Uterus (tissue), 4 donors: Measurements from ENCODE around the gene GLIPR1. TPM values are rescaled to one million over a fixed set of nuclear protein-coding genes. Genes with fewer than 3 reads are reported as not detected.

Source experiments
- DNase-seq, 2 donors: peaks; one replicate each; pipeline ENCODE4 v3.0.0-alpha.2; 2019 to 2020
- H3K27ac ChIP-seq, 2 donors: fragments of 200-600 bp; sonication (generic); 1 replicate in 1 of 2; 2 replicates in 1 of 2; pipeline ENCODE4 v1.5.1; 2016 to 2018
- H3K27me3 ChIP-seq, 2 donors: fragments of 200-600 bp; sonication (generic); one replicate each; pipeline ENCODE4 v1.5.1; 2018 to 2019; ENCODE audit warnings: control low read depth in 1 of 2
- H3K36me3 ChIP-seq, 2 donors: fragments of 200-600 bp; sonication (generic); one replicate each; pipeline ENCODE4 v1.5.1; 2019; ENCODE audit warnings: control low read depth in 1 of 2
- H3K4me1 ChIP-seq, 2 donors: fragments of 200-600 bp; sonication (generic); one replicate each; pipeline ENCODE4 v1.5.1; 2018 to 2019; ENCODE audit warnings: control low read depth in 1 of 2
- H3K4me3 ChIP-seq, 2 donors: fragments of 200-600 bp; sonication (generic); 1 replicate in 1 of 2; 2 replicates in 1 of 2; pipeline ENCODE4 v1.5.1; 2018 to 2019; ENCODE audit warnings: mild to moderate bottlenecking in 1 of 2
- H3K9me3 ChIP-seq, 2 donors: fragments of 200-600 bp; sonication (generic); one replicate each; pipeline ENCODE4 v1.5.1; 2019; ENCODE audit warnings: control low read depth in 1 of 2
- POLR2A ChIP-seq, 2 donors: fragments of 450-650 bp; IDR thresholded peaks; one replicate each; pipeline ENCODE4 v1.6.1; 2016; ENCODE audit warnings: antibody characterized with exemption in 2 of 2, mild to moderate bottlenecking in 1 of 2, moderate library complexity in 1 of 2
- intact Hi-C: fragments of 100-400 bp; cut with DNase I; formaldehyde crosslinking; loops from one replicate; pipeline ENCODE4 v1.15.1; 2023; ENCODE audit warnings: low total_unique reads
- total RNA-seq, 4 donors: library from RNA; depleted of rRNA in 3 of 4; stranded (reverse); fragments of >200 nt in 3 of 4; gene quantifications; one replicate each; pipeline versions ENCODE4 v1.1.0 to v1.2.4, GENCODE V29; 2014 to 2023
- TF ChIP-seq, protein P1 (sequence below), 4 experiments: fragments of 200-600 bp in 2 of 4; fragments of 450-650 bp in 2 of 4; sonication (generic) in 2 of 4; IDR thresholded peaks; one replicate each; pipeline ENCODE4 v1.5.1; 2016 to 2019; ENCODE audit warnings: antibody characterized with exemption in 4 of 4, mild to moderate bottlenecking in 2 of 4, moderate library complexity in 1 of 4
- donor health status: DM: yes; HTN: yes; CAD: no.

GLIPR1 gene
- total RNA-seq, 4 donors from 2014 or later, result 43.8 to 74.3 (median 49.6) TPM

DNA sequence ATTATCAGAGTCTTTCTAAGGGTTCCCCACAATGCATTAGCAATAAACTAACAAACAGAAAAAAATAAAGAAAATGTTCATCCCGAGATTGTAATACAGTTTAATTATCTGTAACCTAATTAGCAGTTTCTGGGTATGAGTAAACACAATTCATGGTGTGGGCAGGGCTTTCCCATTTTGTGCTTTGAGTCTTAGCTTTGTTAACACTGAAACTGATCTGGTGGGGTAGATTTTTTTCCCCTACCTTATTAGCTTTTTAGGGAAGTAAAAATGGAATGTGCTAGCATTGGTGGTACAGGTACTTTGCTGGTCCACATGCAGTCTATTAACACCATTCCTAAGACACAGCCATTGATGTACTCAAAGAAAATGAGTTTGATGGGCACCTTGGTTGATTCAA, 49.3 kb downstream of the GLIPR1 start:
- Histone ChIP-seq H3K9me3 (no peaks in the 10 kb centered on the region), H3K4me1 (no peaks in the 10 kb centered on the region), H3K27me3 (no peaks in the 10 kb centered on the region), H3K27ac (no peak overlapping the region), H3K36me3 (no peaks in the 10 kb centered on the region), H3K4me3 (no peak overlapping the region)
- TF ChIP-seq, protein P1, sequence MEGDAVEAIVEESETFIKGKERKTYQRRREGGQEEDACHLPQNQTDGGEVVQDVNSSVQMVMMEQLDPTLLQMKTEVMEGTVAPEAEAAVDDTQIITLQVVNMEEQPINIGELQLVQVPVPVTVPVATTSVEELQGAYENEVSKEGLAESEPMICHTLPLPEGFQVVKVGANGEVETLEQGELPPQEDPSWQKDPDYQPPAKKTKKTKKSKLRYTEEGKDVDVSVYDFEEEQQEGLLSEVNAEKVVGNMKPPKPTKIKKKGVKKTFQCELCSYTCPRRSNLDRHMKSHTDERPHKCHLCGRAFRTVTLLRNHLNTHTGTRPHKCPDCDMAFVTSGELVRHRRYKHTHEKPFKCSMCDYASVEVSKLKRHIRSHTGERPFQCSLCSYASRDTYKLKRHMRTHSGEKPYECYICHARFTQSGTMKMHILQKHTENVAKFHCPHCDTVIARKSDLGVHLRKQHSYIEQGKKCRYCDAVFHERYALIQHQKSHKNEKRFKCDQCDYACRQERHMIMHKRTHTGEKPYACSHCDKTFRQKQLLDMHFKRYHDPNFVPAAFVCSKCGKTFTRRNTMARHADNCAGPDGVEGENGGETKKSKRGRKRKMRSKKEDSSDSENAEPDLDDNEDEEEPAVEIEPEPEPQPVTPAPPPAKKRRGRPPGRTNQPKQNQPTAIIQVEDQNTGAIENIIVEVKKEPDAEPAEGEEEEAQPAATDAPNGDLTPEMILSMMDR (IDR thresholded peaks at IDR 0.05), result no peak
- TF ChIP-seq POLR2A (IDR thresholded peaks at IDR 0.05), result no peak
- intact Hi-C loops, result no loop called here
- DNase-seq, result no peak

DNA sequence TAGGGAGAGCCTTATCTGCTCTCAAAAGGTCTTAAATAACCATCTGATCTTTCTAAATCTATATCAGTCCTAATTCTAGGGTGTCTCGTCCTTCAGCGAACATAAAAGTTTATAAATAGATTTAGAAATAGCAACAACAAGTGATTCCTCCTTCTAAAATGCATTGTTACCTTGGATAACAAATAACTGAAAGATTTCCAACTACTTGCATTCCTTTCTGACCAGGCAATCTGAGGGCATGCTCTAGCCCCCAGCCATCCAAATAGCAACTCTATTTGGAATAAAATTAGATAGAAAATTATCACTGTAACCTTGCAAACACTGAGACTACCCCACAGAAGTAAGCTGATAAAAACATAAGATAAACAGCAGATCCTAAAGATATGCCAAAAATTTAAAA, 52.7 kb downstream of the GLIPR1 start:
- no peak overlapping the region for H3K4me3 ChIP-seq
- intact Hi-C loops, result no loop called here
- TF ChIP-seq POLR2A (IDR thresholded peaks at IDR 0.05), result no peak
- TF ChIP-seq, protein P1 (IDR thresholded peaks at IDR 0.05), result no peak
- no peaks in the 10 kb centered on the region for H3K9me3 ChIP-seq
- no peaks in the 10 kb centered on the region for H3K4me1 ChIP-seq
- H3K27me3 ChIP-seq, result no peaks in the 10 kb centered on the region
- no peak for DNase-seq
- no peaks in the 10 kb centered on the region for H3K36me3 ChIP-seq
- H3K27ac ChIP-seq, result no peak overlapping the region

DNA sequence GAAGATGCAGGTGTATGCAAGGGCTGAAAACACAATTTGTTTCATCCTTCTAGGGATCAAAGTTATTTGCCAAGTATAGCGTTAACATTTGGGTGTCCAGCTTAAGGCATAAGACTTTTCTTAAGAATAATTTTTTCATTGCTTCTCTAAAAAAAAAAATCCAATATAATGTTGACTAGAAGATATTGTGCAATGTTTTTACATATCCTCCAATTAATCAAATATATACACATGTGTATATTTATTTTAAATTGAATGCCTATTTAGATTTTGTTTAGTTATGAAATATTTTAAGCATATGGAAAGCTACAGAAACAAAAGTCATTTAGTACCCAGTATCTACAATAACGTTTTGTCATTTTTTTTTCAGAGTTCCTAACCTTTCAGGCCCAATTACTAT, 59.3 kb downstream of the GLIPR1 start:
- TF ChIP-seq, protein P1 (IDR thresholded peaks at IDR 0.05), result no peak
- TF ChIP-seq POLR2A (IDR thresholded peaks at IDR 0.05), result no peak
- Histone ChIP-seq H3K4me3 (no peak overlapping the region), H3K4me1 (no peaks in the 10 kb centered on the region), H3K27ac (no peak overlapping the region), H3K36me3 (no peaks in the 10 kb centered on the region), H3K27me3 (no peaks in the 10 kb centered on the region), H3K9me3 (peaks cover 0 to 3% of the 10 kb centered on the region in 2 donors)
- intact Hi-C loops, result no loop called here
- DNase-seq, result no peak

DNA sequence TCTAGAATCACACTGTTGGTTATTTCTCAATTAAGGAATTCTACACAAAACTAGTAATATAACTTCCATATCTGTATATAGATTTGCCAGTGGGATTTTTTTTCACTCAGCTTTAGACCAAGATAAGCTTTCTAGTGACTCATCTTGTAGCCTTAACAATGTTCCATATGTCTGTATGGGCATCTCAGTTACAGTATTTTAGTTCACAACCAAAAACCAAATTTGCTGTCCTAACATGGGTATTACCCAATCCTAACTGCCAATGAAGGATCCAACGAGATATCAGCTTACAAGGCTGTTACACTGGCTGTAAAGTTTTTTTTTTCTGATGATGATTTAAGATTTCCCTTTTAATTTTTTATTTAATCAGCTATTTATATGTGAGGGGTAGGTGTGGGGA, 62.4 kb downstream of the GLIPR1 start:
- Histone ChIP-seq H3K27me3 (no peaks in the 10 kb centered on the region), H3K4me1 (no peaks in the 10 kb centered on the region), H3K4me3 (no peak overlapping the region), H3K27ac (no peak overlapping the region), H3K36me3 (no peaks in the 10 kb centered on the region), H3K9me3 (peaks cover 0 to 3% of the 10 kb centered on the region in 2 donors)
- intact Hi-C loops, result no loop called here
- no peak for TF ChIP-seq POLR2A (IDR thresholded peaks at IDR 0.05)
- TF ChIP-seq, protein P1 (IDR thresholded peaks at IDR 0.05), result no peak
- DNase-seq, result no peak

DNA sequence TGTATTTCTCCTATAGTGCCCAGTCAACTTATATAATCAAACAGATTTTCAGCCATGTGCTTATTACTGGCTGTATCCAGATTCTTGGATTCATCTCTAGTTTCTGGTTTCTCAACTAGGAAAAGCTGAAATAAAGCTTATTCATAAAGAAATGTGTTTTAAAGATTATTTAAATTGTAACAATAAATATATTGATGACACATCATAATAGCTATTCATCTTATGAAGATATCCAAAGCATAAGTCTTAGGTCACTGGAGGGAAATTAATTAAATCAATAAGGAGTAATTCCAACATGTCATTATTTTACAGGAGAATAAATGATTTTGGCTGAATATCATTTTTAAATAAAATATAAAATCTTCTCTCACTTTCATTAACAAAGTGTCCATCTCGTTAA, 63.0 kb downstream of the GLIPR1 start:
- Histone ChIP-seq H3K9me3 (peaks cover 0 to 3% of the 10 kb centered on the region in 2 donors), H3K4me3 (no peak overlapping the region), H3K27ac (no peak overlapping the region), H3K27me3 (no peaks in the 10 kb centered on the region), H3K4me1 (no peaks in the 10 kb centered on the region), H3K36me3 (no peaks in the 10 kb centered on the region)
- intact Hi-C loops, result no loop called here
- no peak for TF ChIP-seq POLR2A (IDR thresholded peaks at IDR 0.05)
- TF ChIP-seq, protein P1 (IDR thresholded peaks at IDR 0.05), result no peak
- no peak for DNase-seq
